B cell (primary cell): ENCODE results near the gene NUMBL.

ENCODE experiments used
- CTCF ChIP-seq: fragments of 200-600 bp; IDR thresholded peaks from one replicate; pipeline ENCODE4 v1.8.0; 2022; ENCODE audit warnings: antibody characterized with exemption, mild to moderate bottlenecking
- EZH2 ChIP-seq: IDR thresholded peaks from 2 replicates; pipeline ENCODE4 v1.6.1; 2012; ENCODE audit warnings: borderline replicate concordance, low read depth, mild to moderate bottlenecking, moderate library complexity, low read length; ENCODE audit not compliant: insufficient read depth, poor library complexity, severe bottlenecking

- TF ChIP-seq CTCF (no peak), EZH2 (no peak)
Observed at GRCh38 chr19:40693896-40694295, 3.4 kb upstream of the NUMBL start.
